ENCODE results near the gene CENPA. TPM values are rescaled to one million over a fixed set of nuclear protein-coding genes. Genes with fewer than 3 reads are reported as not detected.
"Not testable (repeated sequence)": the region's sequence is repeated elsewhere in the genome, so short reads cannot be mapped to it uniquely, and the experiment has no call there.

The CENPA gene
- total RNA-seq, 1 donor from 2014 or later: 3.9 TPM

DNA sequence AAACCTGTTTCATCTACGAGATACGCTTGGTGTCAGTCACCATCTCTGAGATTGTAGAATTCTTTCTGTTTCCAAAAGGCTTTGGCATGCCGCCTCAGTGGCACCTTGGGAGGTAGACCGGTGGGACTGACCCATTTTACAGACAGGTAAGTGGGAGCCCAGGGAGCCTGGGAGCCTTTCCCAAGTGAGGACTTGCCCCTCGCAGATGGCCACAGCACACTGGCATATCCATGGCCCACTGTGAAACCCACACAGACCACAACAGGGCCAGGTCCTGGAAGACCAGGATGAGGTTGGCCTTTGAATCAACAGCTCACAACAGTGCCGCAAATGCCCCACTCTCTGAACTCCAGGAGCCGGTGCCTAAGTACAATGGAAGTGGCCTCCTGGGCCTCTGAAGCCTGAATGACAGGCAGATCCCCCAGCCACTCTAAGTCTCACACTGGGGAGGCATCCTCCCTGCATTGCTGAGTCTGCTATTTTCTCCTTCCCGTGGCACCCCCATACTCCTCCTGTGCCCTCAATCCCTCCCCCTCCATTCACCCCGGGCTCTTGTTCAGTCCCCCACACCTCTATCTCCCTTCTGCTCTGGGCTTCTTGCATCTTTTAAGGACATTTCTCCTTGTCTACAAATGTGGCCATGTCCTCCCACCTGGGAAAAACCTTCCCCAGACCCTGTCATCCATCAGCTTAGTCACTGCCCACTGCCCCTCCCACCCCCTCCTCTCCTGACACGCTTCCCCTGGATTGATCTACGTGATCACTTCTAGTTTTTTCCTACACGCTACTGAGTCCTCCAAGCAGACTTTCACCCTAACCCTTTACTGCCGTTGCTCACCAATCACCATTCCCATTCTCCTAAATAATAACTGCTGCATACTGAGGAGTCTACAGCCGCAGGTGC is 26.2 kb downstream of the CENPA start:
- peaks cover 6% of the 10 kb centered on the region for H3K4me1 Mint-ChIP-seq (ENCODE audit: unreplicated experiment)
- no peaks in the 10 kb centered on the region for H3K36me3 Mint-ChIP-seq (ENCODE audit: low read depth, unreplicated experiment)
- no peak overlapping the region for H3K4me3 Mint-ChIP-seq (ENCODE audit: unreplicated experiment)
- no peaks in the 10 kb centered on the region for H3K9me3 Mint-ChIP-seq (ENCODE audit: unreplicated experiment)
- TF ChIP-seq, protein P1, sequence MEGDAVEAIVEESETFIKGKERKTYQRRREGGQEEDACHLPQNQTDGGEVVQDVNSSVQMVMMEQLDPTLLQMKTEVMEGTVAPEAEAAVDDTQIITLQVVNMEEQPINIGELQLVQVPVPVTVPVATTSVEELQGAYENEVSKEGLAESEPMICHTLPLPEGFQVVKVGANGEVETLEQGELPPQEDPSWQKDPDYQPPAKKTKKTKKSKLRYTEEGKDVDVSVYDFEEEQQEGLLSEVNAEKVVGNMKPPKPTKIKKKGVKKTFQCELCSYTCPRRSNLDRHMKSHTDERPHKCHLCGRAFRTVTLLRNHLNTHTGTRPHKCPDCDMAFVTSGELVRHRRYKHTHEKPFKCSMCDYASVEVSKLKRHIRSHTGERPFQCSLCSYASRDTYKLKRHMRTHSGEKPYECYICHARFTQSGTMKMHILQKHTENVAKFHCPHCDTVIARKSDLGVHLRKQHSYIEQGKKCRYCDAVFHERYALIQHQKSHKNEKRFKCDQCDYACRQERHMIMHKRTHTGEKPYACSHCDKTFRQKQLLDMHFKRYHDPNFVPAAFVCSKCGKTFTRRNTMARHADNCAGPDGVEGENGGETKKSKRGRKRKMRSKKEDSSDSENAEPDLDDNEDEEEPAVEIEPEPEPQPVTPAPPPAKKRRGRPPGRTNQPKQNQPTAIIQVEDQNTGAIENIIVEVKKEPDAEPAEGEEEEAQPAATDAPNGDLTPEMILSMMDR (IDR thresholded peaks at IDR 0.05; ENCODE audit: unreplicated experiment): no peak
- H3K27me3 Mint-ChIP-seq (ENCODE audit: unreplicated experiment): peaks cover 4% of the 10 kb centered on the region
- no peak for DNase-seq (ENCODE audit: low spot score)
- H3K27ac Mint-ChIP-seq (ENCODE audit: unreplicated experiment): no peak overlapping the region

DNA sequence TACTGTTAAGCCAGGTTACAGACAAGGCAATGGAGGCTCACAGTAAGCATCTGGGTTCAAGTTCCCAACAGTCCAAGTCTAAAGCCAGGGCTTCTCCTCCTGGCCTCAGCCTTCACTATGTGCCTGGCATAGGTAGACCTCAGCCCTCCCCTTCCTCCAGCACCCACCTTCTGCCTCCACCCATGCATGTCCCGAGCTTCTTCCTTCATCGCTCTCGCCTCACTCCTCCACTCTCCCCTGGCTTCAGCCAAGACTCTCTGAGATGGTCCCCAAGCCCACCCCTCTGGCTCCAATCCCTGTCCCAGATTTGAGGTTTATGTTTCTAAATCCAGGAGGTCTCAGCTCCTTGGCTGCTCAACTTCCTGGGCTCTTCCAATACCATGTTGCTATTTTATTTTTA is 26.9 kb downstream of the CENPA start:
- peaks cover 4% of the 10 kb centered on the region for H3K27me3 Mint-ChIP-seq (ENCODE audit: unreplicated experiment)

DNA sequence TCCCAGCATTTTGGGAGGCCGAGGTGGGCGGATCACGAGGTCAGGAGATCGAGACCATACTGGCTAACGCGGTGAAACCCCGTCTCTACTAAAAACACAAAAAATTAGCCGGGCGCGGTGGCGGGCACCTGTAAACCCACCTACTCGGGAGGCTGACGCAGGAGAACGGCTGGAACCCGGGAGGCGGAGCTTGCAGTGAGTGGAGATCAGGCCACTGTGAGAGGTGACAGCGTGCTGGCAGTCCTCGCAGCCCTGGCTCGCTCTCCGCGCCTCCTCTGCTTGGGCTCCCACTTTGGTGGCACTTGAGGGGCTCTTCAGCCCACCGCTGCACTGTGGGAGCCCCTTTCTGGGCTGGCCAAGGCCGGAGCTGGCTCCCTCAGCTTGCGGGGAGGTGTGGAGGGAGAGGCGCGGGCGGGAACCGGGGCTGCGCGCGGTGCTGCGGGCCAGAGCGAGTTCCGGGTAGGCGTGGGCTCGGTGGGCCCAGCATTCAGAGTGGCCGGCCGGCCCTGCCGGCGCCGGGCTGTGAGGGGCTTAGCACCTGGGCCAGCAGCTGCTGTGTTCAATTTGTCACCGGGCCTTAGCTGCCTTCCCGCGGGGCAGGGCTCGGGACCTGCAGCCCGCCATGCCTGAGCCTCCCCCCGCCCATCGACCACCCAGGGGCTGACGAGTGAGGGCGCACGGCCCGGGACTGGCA is 28.4 kb downstream of the CENPA start:
- H3K36me3 Mint-ChIP-seq (ENCODE audit: low read depth, unreplicated experiment); H3K9me3 Mint-ChIP-seq (ENCODE audit: unreplicated experiment); H3K4me3 Mint-ChIP-seq (ENCODE audit: unreplicated experiment); H3K27me3 Mint-ChIP-seq (ENCODE audit: unreplicated experiment); H3K4me1 Mint-ChIP-seq (ENCODE audit: unreplicated experiment); H3K27ac Mint-ChIP-seq (ENCODE audit: unreplicated experiment); DNase-seq (ENCODE audit: low spot score): not testable (repeated sequence)

More for the DNA sequence above, 26.9 kb downstream of the CENPA start:
- Mint-ChIP-seq H3K36me3 (ENCODE audit: low read depth, unreplicated experiment) (no peaks in the 10 kb centered on the region), H3K4me1 (ENCODE audit: unreplicated experiment) (peaks cover 6% of the 10 kb centered on the region), H3K4me3 (ENCODE audit: unreplicated experiment) (no peak overlapping the region), H3K27ac (ENCODE audit: unreplicated experiment) (no peak overlapping the region), H3K9me3 (ENCODE audit: unreplicated experiment) (no peaks in the 10 kb centered on the region)
- TF ChIP-seq, protein P1 (IDR thresholded peaks at IDR 0.05; ENCODE audit: unreplicated experiment): no peak
- no peak for DNase-seq (ENCODE audit: low spot score)

DNA sequence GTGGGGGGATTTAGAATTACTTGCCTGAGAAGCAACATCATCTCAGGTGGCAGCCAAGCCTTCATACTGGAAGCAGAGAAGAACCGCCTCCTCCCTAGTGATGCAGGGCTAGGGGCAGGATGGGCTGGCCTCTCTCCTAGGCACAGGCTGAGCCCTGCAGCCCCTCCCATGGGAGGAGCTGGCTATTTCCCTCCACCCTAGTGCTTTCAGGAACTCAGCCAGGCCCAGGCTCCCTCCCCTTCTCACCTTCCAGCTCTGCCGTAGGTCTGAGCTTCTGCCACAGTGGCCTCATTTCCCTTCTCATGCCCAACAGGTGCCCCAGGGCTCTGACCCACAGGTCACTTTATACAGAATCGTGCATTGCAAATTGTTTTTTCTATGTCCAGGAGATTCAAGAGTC is 31.0 kb downstream of the CENPA start:
- peaks cover 4% of the 10 kb centered on the region for H3K27me3 Mint-ChIP-seq (ENCODE audit: unreplicated experiment)
- peaks cover 2% of the 10 kb centered on the region for H3K4me1 Mint-ChIP-seq (ENCODE audit: unreplicated experiment)
- no peaks in the 10 kb centered on the region for H3K9me3 Mint-ChIP-seq (ENCODE audit: unreplicated experiment)
- TF ChIP-seq, protein P1 (IDR thresholded peaks at IDR 0.05; ENCODE audit: unreplicated experiment): no peak
- H3K4me3 Mint-ChIP-seq (ENCODE audit: unreplicated experiment): no peak overlapping the region
- H3K36me3 Mint-ChIP-seq (ENCODE audit: low read depth, unreplicated experiment): no peaks in the 10 kb centered on the region
- no peak for DNase-seq (ENCODE audit: low spot score)
- no peak overlapping the region for H3K27ac Mint-ChIP-seq (ENCODE audit: unreplicated experiment)

DNA sequence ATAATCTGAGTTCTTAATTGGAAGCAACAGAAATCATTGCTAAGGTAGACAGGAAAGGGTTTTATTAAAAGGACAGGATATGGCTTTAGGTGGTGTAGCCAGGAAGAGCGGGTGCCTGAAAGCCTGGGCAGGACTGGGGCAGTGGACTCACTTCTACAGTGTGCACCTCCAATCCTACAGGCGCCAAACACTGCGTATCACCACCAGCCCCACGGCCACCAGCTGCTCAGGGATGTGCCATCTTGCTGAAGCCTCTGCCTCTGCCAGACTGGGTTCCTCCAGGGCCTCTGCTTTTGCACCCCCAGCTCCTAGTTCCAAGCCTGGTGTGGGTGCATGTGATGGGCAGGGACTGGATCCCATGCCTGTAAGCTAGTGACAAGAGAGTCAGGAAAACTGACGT is 32.4 kb downstream of the CENPA start:
- H3K27ac Mint-ChIP-seq (ENCODE audit: unreplicated experiment): no peak overlapping the region
- no peak overlapping the region for H3K4me3 Mint-ChIP-seq (ENCODE audit: unreplicated experiment)
- TF ChIP-seq, protein P1 (IDR thresholded peaks at IDR 0.05; ENCODE audit: unreplicated experiment): no peak
- no peak for DNase-seq (ENCODE audit: low spot score)
- no peaks in the 10 kb centered on the region for H3K9me3 Mint-ChIP-seq (ENCODE audit: unreplicated experiment)
- peaks cover 2% of the 10 kb centered on the region for H3K4me1 Mint-ChIP-seq (ENCODE audit: unreplicated experiment)
- H3K36me3 Mint-ChIP-seq (ENCODE audit: low read depth, unreplicated experiment): no peaks in the 10 kb centered on the region
- no peaks in the 10 kb centered on the region for H3K27me3 Mint-ChIP-seq (ENCODE audit: unreplicated experiment)

All from endothelial cell (in vitro differentiated cells).